ENCODE data around the gene SPATA21.

The SPATA21 gene

GRCh38 chr1:16430606-16431005, 6.6 kb downstream of the SPATA21 start:
- DNase-seq (ENCODE audit: low read depth) = no peak
- no peak for TF ChIP-seq CTCF (conservative IDR thresholded peaks at IDR 0.05; ENCODE audit: low read depth, low read length)
- no peak overlapping the region for H3K4me3 ChIP-seq (ENCODE audit: low read length)

- no peak for DNase-seq (ENCODE audit: low read depth)
- TF ChIP-seq CTCF (conservative IDR thresholded peaks at IDR 0.05; ENCODE audit: low read depth, low read length) = no peak
- no peak overlapping the region for H3K4me3 ChIP-seq (ENCODE audit: low read length)
Measured at GRCh38 chr1:16425125-16426025, 11.8 kb downstream of the SPATA21 start.

GRCh38 chr1:16422041-16422440, 15.2 kb downstream of the SPATA21 start:
- DNase-seq (ENCODE audit: low read depth) = no peak
- no peak for TF ChIP-seq CTCF (conservative IDR thresholded peaks at IDR 0.05; ENCODE audit: low read depth, low read length)
- H3K4me3 ChIP-seq (ENCODE audit: low read length) = no peak overlapping the region

GRCh38 chr1:16421201-16421600, 16.0 kb downstream of the SPATA21 start:
- TF ChIP-seq CTCF (conservative IDR thresholded peaks at IDR 0.05; ENCODE audit: low read depth, low read length) = no peak
- no peak overlapping the region for H3K4me3 ChIP-seq (ENCODE audit: low read length)
- DNase-seq (ENCODE audit: low read depth) = no peak

GRCh38 chr1:16420424-16421118, 16.7 kb downstream of the SPATA21 start:
- H3K4me3 ChIP-seq (ENCODE audit: low read length) = no peak overlapping the region
- no peak for TF ChIP-seq CTCF (conservative IDR thresholded peaks at IDR 0.05; ENCODE audit: low read depth, low read length)
- no peak for DNase-seq (ENCODE audit: low read depth)

GRCh38 chr1:16418823-16419425, 18.3 kb downstream of the SPATA21 start:
- no peak overlapping the region for H3K4me3 ChIP-seq (ENCODE audit: low read length)
- TF ChIP-seq CTCF (conservative IDR thresholded peaks at IDR 0.05; ENCODE audit: low read depth, low read length) = no peak
- DNase-seq (ENCODE audit: low read depth) = no peak

All from retinal pigment epithelial cell (primary cell).